ENCODE data around the gene IMMP1L.

DNA sequence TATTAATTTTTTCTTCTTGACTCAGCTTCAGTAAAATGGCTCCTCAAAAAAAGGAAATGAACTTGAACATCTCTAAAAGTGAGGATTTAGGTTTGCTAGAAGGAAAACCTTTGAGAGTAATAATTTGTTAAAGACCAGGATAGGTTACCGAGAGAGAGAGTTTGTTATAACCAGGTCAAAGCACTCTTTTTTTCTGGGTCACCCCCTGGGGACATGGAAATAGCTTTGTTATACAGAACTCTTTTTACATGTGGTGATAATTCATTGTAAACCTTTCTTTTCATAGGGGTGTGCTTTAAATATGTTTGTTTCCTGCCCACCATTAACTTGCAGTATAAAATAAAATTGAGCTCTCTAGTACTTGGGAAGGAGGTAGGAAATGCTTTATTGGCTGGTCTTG, 92.1 kb downstream of the IMMP1L start:
- no peak for TF ChIP-seq TBL1XR1 (IDR thresholded peaks at IDR 0.05; ENCODE audit: low read depth, low read length)
- TF ChIP-seq, protein P1, sequence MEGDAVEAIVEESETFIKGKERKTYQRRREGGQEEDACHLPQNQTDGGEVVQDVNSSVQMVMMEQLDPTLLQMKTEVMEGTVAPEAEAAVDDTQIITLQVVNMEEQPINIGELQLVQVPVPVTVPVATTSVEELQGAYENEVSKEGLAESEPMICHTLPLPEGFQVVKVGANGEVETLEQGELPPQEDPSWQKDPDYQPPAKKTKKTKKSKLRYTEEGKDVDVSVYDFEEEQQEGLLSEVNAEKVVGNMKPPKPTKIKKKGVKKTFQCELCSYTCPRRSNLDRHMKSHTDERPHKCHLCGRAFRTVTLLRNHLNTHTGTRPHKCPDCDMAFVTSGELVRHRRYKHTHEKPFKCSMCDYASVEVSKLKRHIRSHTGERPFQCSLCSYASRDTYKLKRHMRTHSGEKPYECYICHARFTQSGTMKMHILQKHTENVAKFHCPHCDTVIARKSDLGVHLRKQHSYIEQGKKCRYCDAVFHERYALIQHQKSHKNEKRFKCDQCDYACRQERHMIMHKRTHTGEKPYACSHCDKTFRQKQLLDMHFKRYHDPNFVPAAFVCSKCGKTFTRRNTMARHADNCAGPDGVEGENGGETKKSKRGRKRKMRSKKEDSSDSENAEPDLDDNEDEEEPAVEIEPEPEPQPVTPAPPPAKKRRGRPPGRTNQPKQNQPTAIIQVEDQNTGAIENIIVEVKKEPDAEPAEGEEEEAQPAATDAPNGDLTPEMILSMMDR (IDR thresholded peaks at IDR 0.05 in 2 of 3, conservative IDR thresholded peaks at IDR 0.05 in 1 of 3; ENCODE audit: control insufficient read depth in 2 of 3, extremely low read depth in 1 of 3, insufficient read depth in 1 of 3, low read depth in 3 of 3, low read length in 3 of 3): no peak

Data from GM12878 (cell line).